ENCODE data around the gene CYB5RL. TPM values are rescaled to one million over a fixed set of nuclear protein-coding genes. Genes with fewer than 3 reads are reported as not detected.
"Not testable (repeated sequence)": the region's sequence is repeated elsewhere in the genome, so short reads cannot be mapped to it uniquely, and the experiment has no call there.

The CYB5RL gene
- total RNA-seq, 4 donors from 2014 or later, result 1.3 to 11.6 (median 6.6) TPM

- H3K4me3 ChIP-seq, result no peak overlapping the region
- H3K9me3 ChIP-seq, result no peaks in the 10 kb centered on the region
- intact Hi-C loops (cut with DNase I; ENCODE audit: low total_unique reads), result no loop called here
- TF ChIP-seq, protein P1, sequence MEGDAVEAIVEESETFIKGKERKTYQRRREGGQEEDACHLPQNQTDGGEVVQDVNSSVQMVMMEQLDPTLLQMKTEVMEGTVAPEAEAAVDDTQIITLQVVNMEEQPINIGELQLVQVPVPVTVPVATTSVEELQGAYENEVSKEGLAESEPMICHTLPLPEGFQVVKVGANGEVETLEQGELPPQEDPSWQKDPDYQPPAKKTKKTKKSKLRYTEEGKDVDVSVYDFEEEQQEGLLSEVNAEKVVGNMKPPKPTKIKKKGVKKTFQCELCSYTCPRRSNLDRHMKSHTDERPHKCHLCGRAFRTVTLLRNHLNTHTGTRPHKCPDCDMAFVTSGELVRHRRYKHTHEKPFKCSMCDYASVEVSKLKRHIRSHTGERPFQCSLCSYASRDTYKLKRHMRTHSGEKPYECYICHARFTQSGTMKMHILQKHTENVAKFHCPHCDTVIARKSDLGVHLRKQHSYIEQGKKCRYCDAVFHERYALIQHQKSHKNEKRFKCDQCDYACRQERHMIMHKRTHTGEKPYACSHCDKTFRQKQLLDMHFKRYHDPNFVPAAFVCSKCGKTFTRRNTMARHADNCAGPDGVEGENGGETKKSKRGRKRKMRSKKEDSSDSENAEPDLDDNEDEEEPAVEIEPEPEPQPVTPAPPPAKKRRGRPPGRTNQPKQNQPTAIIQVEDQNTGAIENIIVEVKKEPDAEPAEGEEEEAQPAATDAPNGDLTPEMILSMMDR (IDR thresholded peaks at IDR 0.05), result no peak
- no peak for TF ChIP-seq POLR2A (IDR thresholded peaks at IDR 0.05)
- no peak for DNase-seq
- no peaks in the 10 kb centered on the region for H3K36me3 ChIP-seq
- no peaks in the 10 kb centered on the region for H3K4me1 ChIP-seq
- no peak overlapping the region for H3K27ac ChIP-seq
- no peaks in the 10 kb centered on the region for H3K27me3 ChIP-seq
Measured at GRCh38 chr1:54171606-54172005, 28.2 kb downstream of the CYB5RL start.

DNA sequence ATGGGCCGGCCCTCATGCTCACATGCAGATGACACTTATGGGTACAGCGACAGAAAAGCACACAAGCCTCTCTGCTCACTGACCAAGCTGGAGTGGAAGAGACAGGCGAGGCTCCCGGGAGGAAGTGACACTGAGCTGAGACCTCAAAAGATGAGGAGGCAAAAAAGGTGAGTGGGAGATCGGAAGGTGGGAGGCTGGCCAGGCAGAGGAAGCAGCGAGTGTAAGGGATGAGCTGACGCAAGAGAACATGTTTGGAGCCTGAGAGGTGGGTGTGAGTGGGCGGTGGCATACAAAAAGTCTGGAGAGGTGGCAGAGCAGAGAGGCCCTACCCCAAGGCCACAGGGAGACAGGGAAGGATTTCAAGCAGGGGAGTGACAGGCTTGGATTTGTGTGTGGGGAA lies 28.8 kb downstream of the CYB5RL start:
- Histone ChIP-seq H3K4me1 (no peaks in the 10 kb centered on the region), H3K4me3 (no peak overlapping the region), H3K27me3 (no peaks in the 10 kb centered on the region), H3K36me3 (no peaks in the 10 kb centered on the region), H3K27ac (no peak overlapping the region), H3K9me3 (no peaks in the 10 kb centered on the region)
- no peak for TF ChIP-seq POLR2A (IDR thresholded peaks at IDR 0.05)
- TF ChIP-seq, protein P1 (IDR thresholded peaks at IDR 0.05), result no peak
- no peak for DNase-seq
- intact Hi-C loops (cut with DNase I; ENCODE audit: low total_unique reads), result no loop called here

DNA sequence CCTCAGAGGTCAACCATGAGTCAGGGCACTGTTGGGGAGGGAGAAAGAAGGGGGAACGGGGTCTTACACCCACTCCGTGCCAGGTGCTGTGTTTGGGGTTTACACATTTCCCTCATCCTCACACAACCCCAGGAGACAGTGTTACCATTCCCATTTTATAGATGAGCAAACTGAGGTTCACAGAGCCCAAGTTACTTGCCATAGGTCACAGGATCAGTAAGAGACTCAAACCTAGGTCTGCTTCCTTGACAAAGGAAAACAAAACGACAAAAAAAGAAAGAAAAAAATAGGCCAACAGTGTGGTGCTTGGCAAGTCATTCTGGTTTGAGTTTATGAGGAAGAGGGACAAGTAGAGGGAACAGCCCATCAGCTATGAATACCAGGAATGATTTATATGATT lies 30.8 kb downstream of the CYB5RL start:
- Histone ChIP-seq H3K4me3 (no peak overlapping the region), H3K27ac (no peak overlapping the region), H3K27me3 (no peaks in the 10 kb centered on the region), H3K4me1 (no peaks in the 10 kb centered on the region), H3K36me3 (no peaks in the 10 kb centered on the region), H3K9me3 (no peaks in the 10 kb centered on the region)
- TF ChIP-seq, protein P1 (IDR thresholded peaks at IDR 0.05), result no peak
- no peak for TF ChIP-seq POLR2A (IDR thresholded peaks at IDR 0.05)
- DNase-seq, result no peak
- intact Hi-C loops (cut with DNase I; ENCODE audit: low total_unique reads), result no loop called here

DNA sequence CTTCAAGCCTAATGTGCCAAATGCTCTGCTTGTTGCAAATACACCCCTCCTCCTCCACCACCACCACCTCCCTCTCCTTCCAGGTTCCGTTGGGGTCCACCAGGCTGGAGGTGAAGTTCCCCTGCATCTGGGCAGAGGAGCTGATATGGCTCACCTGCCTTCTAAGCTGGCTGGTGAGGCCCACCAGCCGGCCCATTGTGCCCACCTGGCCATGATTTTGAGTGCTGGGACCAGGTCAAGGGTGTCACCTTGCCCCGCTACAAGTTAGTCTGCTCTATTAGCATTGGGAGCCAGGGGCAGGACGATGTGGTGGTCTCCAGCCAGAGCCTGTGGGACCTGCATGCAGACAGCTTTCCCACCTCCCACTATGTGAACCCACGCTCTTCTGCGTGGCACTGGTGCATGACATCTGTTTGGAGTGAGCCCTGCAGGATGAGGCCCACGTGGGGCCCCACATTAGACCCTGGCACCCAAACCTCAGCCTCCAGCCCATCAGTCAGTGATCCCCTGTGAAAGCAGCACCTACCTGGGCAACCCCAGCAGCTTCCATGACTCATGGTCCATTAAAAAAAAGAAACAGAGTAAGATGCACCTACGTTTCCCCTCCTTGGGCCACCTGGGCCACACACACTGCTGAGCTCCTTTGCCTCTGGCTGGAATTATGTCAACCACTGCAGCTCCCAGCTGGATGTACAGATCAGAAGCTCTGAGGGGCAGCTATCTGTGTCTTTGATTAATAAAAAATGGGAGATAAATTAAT lies 31.4 kb downstream of the CYB5RL start:
- Histone ChIP-seq H3K27ac (no peak overlapping the region), H3K36me3 (no peaks in the 10 kb centered on the region), H3K4me3 (no peak overlapping the region), H3K27me3 (no peaks in the 10 kb centered on the region), H3K9me3 (no peaks in the 10 kb centered on the region), H3K4me1 (no peaks in the 10 kb centered on the region)
- no peak for DNase-seq
- TF ChIP-seq, protein P1 (IDR thresholded peaks at IDR 0.05), result no peak
- no peak for TF ChIP-seq POLR2A (IDR thresholded peaks at IDR 0.05)
- intact Hi-C loops (cut with DNase I; ENCODE audit: low total_unique reads), result no loop called here

DNA sequence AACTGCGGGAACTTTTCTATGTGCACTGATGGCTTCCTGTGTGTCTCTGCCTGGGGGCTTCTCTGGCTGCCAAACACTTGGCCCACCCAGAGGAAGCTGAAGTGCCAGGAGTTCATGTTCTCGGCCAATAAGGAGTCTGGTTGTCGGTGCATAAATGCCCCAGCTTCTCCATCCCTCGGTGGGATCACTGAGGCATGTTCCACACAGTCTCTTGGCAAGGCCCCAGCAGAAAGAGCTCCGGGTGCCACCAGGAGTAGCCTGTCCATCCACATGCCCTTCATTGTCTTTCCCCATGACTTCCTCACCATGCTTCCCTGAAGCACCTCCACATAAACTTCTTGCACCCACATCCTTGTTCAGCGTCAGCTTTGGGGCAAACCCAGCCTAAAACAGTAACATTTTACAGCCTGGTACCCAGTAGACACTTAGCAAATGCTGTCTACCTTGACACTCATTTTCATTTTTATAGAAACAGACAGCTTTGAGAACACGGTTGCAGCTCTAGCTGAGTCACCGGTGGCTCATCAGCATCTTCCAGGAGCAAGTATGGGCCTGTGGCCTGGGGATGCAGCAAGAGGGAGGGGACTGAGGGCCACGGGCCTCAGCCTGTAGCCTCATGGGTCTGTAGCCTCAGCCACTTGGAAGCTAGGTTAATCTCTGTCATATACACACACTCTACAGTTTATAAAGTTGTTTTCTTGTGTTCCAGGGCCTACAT lies 32.2 kb downstream of the CYB5RL start:
- no peak for DNase-seq
- no peaks in the 10 kb centered on the region for H3K36me3 ChIP-seq
- no peaks in the 10 kb centered on the region for H3K4me1 ChIP-seq
- intact Hi-C loops (cut with DNase I; ENCODE audit: low total_unique reads), result no loop called here
- no peak for TF ChIP-seq POLR2A (IDR thresholded peaks at IDR 0.05)
- TF ChIP-seq, protein P1 (IDR thresholded peaks at IDR 0.05), result no peak
- H3K27ac ChIP-seq, result no peak overlapping the region
- H3K27me3 ChIP-seq, result no peaks in the 10 kb centered on the region
- H3K4me3 ChIP-seq, result no peak overlapping the region
- H3K9me3 ChIP-seq, result no peaks in the 10 kb centered on the region

- H3K36me3 ChIP-seq; H3K27me3 ChIP-seq; DNase-seq; intact Hi-C loops (cut with DNase I; ENCODE audit: low total_unique reads); H3K9me3 ChIP-seq; H3K4me1 ChIP-seq; H3K27ac ChIP-seq; H3K4me3 ChIP-seq: not testable (repeated sequence)
Measured at GRCh38 chr1:54166357-54166756, 33.5 kb downstream of the CYB5RL start.
